ENCODE results near the gene R3HDM1.
A peak's percentile ranks its signal among the peaks of the same experiment; 100 is the strongest.

Gene R3HDM1

DNA sequence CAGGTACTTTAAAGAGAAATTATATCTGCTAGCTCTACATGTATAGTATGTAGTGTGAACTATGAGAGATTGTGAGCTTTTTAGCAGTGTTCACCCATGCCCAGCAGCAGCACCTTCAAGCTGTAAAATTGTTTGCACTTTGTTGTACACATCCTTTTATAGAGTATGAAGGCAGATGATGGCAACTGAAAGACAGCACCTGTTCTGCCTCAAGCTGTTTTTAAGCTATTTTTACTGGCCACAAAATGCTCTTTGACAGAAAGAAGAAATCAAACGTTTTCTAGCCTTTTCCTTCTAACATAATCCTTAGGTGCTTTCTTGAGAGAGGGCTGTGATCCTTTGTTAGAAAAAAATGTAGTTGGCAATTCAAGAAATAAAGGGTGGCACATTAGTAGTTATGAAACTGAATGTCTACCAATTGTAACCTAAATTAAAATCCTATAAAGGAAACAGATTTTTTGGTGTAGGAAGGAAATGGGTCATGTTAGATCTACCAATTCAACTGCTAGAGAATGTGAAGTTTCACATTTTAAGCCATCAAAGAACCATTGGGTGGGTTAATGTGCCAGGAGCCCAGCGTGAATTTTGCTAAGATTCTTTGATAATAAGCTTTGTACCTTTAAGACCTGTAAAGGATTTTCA, 59.5 kb downstream of the R3HDM1 start:
- H3K9me3 ChIP-seq = no peaks in the 10 kb centered on the region
- no peak overlapping the region for H3K27ac ChIP-seq
- no peaks in the 10 kb centered on the region for H3K27me3 ChIP-seq
- H3K4me1 ChIP-seq = no peaks in the 10 kb centered on the region
- DNase-seq = no peak
- no peak overlapping the region for H3K4me3 ChIP-seq
- no peaks in the 10 kb centered on the region for H3K36me3 ChIP-seq
- TF ChIP-seq, protein P1, sequence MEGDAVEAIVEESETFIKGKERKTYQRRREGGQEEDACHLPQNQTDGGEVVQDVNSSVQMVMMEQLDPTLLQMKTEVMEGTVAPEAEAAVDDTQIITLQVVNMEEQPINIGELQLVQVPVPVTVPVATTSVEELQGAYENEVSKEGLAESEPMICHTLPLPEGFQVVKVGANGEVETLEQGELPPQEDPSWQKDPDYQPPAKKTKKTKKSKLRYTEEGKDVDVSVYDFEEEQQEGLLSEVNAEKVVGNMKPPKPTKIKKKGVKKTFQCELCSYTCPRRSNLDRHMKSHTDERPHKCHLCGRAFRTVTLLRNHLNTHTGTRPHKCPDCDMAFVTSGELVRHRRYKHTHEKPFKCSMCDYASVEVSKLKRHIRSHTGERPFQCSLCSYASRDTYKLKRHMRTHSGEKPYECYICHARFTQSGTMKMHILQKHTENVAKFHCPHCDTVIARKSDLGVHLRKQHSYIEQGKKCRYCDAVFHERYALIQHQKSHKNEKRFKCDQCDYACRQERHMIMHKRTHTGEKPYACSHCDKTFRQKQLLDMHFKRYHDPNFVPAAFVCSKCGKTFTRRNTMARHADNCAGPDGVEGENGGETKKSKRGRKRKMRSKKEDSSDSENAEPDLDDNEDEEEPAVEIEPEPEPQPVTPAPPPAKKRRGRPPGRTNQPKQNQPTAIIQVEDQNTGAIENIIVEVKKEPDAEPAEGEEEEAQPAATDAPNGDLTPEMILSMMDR (IDR thresholded peaks at IDR 0.05) = no peak
- intact Hi-C loops (cut with DNase I; ENCODE audit: low total_unique reads) = no loop called here

DNA sequence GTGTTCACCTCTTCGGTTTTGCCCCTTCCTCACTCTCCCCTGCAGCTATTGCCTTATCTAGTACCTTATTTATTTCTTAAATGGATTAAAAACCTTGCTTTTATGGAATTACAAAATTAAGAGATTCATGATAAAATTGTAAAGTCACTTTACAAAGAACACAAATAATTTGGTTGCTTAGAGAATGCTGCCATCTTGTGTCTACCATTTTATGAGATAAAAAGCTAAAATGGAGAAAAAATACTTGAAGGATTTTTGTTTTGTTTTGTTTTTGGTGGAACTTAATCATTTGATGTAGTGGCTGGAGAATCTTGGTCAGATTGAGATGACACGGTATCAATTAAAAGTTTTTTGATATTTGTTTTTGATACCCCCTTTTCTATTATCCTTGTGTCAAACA, 69.6 kb downstream of the R3HDM1 start:
- no peak for DNase-seq
- Histone ChIP-seq H3K4me3 (no peak overlapping the region), H3K4me1 (peaks cover 0 to 9% (median 1%) of the 10 kb centered on the region in 4 donors), H3K27ac (no peak overlapping the region), H3K27me3 (no peaks in the 10 kb centered on the region), H3K9me3 (no peaks in the 10 kb centered on the region), H3K36me3 (peaks cover 11 to 22% (median 20%) of the 10 kb centered on the region in 3 donors)
- TF ChIP-seq, protein P1 (IDR thresholded peaks at IDR 0.05) = peak in 1 of 2 experiments; percentile 13
- intact Hi-C loops (cut with DNase I; ENCODE audit: low total_unique reads) = loop anchor here (10.0 kb wide), 1 partner anchor 606 kb away; no protein-coding TSS in a partner anchor

DNA sequence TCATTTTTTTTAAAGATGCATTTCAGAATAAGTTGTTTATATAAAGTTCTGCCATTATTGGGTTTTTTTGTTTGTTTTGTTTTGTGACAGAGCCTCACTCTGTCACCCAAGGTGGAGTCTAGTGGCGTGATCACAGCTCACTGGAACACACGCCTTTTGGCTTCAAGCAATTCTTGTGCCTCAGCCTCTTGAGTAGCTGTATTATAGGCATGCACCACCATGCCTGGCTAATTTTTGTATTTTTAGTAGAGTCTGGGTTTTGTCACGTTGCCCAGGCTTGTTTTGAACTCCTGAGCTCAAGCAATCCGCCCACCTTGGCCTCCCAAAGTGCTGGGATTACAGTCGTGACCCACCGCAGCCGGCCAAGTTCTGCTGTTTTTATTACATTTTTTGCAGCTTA, 72.3 kb downstream of the R3HDM1 start:
- Histone ChIP-seq H3K27ac (no peak overlapping the region), H3K27me3 (no peaks in the 10 kb centered on the region), H3K36me3 (peaks cover 17 to 26% (median 26%) of the 10 kb centered on the region in 3 donors), H3K4me1 (peaks cover 0 to 9% (median 1%) of the 10 kb centered on the region in 4 donors), H3K9me3 (no peaks in the 10 kb centered on the region), H3K4me3 (no peak overlapping the region)
- no peak for DNase-seq
- intact Hi-C loops (cut with DNase I; ENCODE audit: low total_unique reads) = loop anchor here (10.0 kb wide), 1 partner anchor 609 kb away; no protein-coding TSS in a partner anchor
- TF ChIP-seq, protein P1 (IDR thresholded peaks at IDR 0.05) = no peak

DNA sequence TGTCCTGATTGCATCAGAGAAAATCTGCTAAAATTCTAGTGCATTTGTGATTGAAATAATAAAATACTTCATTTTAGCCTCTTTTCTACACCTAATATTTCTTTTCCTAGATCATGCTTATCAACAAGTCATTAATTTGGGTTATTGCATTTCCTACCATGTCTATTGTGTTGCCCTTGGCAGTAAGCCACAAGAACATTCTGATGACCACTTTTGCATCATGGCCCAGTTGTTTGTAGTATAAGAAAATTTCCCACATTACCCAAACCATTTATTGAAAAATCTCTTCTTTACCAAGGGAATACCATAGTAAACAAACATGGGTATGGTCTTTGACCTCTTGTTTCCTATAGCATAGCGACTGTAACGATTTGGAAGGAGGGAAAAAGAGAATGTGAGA, 76.3 kb downstream of the R3HDM1 start:
- no peaks in the 10 kb centered on the region for H3K27me3 ChIP-seq
- peaks cover 0 to 9% (median 1%) of the 10 kb centered on the region in 4 donors for H3K4me1 ChIP-seq
- no peak overlapping the region for H3K4me3 ChIP-seq
- H3K27ac ChIP-seq = no peak overlapping the region
- intact Hi-C loops (cut with DNase I; ENCODE audit: low total_unique reads) = loop anchor here (10.0 kb wide), 1 partner anchor 613 kb away; no protein-coding TSS in a partner anchor
- no peaks in the 10 kb centered on the region for H3K9me3 ChIP-seq
- H3K36me3 ChIP-seq = peaks cover 20 to 26% (median 26%) of the 10 kb centered on the region in 3 donors
- TF ChIP-seq, protein P1 (IDR thresholded peaks at IDR 0.05) = no peak
- DNase-seq = no peak

DNA sequence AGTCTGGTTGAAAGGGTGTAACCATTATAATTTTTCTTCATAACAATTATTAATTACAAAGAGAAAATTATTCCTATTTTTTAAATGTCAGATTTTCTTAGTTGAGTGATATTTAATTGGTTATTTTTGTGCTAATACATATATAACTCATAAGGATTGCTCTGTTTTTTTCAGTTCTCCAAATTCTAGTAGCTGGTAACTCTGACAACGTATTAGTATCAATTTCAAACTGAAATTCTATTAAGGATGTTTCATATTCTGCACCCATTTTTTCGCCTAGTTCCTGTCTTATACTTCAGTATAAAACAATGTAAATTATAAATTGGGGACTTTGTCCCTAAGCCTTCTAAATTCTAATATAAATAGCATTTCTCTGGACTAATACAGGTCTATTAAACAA, 81.0 kb downstream of the R3HDM1 start:
- Histone ChIP-seq H3K27ac (no peak overlapping the region), H3K27me3 (no peaks in the 10 kb centered on the region), H3K36me3 (peaks cover 0 to 4% (median 0%) of the 10 kb centered on the region in 3 donors), H3K9me3 (no peaks in the 10 kb centered on the region), H3K4me3 (no peak overlapping the region), H3K4me1 (no peaks in the 10 kb centered on the region)
- no peak for DNase-seq
- intact Hi-C loops (cut with DNase I; ENCODE audit: low total_unique reads) = no loop called here
- TF ChIP-seq, protein P1 (IDR thresholded peaks at IDR 0.05) = no peak

All from tibial artery (tissue), 4 donors.